CD4-positive, CD25-positive, alpha-beta regulatory T cell (primary cell): ENCODE measurements around the gene BCL2. TPM values are rescaled to one million over a fixed set of nuclear protein-coding genes. Genes with fewer than 3 reads are reported as not detected.

Experiments
- ATAC-seq, 2 donors: fragments of 150-1000 bp; cut with Tn5 transposase; one replicate each; pipeline ENCODE4 v1.10.0; 2021; ENCODE audit warnings: low read depth in 2 of 2, moderate number of reproducible peaks in 2 of 2, moderate library complexity in 1 of 2
- DNase-seq, 3 donors: peaks; one replicate each; pipeline versions ENCODE4 v3.0.0 to v3.0.0-alpha.2; 2012 to 2022; ENCODE audit warnings: mixed read lengths in 1 of 3
- H3K27ac ChIP-seq: one replicate; pipeline ENCODE4 v1.7.0; 2013; ENCODE audit warnings: mild to moderate bottlenecking, low read length; ENCODE audit not compliant: insufficient read depth, poor library complexity, severe bottlenecking
- H3K27me3 ChIP-seq: one replicate; pipeline ENCODE4 v1.7.0; 2013; ENCODE audit warnings: low read length; ENCODE audit not compliant: control insufficient read depth, insufficient read depth
- H3K36me3 ChIP-seq: one replicate; pipeline ENCODE4 v1.7.0; 2013; ENCODE audit warnings: mild to moderate bottlenecking, low read length, moderate library complexity; ENCODE audit not compliant: control insufficient read depth, insufficient read depth
- H3K4me1 ChIP-seq: 2 replicates; pipeline ENCODE4 v1.7.0; 2013; ENCODE audit warnings: mild to moderate bottlenecking, low read length; ENCODE audit not compliant: insufficient read depth, control insufficient read depth, poor library complexity, severe bottlenecking
- H3K4me3 ChIP-seq: one replicate; pipeline ENCODE4 v1.7.0; 2013; ENCODE audit warnings: low read depth, mild to moderate bottlenecking, low read length, moderate library complexity
- H3K9me3 ChIP-seq, 2 experiments: 1 replicate in 1 of 2; 2 replicates in 1 of 2; pipeline ENCODE4 v1.7.0; 2013; ENCODE audit warnings: low read length in 2 of 2, mild to moderate bottlenecking in 1 of 2, moderate library complexity in 1 of 2; ENCODE audit not compliant: control insufficient read depth in 2 of 2
- H3K27ac Mint-ChIP-seq, 3 donors: one replicate each; pipeline ENCODE4 v1.8.0; 2020 to 2022; ENCODE audit warnings: mild to moderate bottlenecking in 3 of 3, mixed read lengths in 3 of 3, moderate library complexity in 2 of 3
- H3K27me3 Mint-ChIP-seq: one replicate; pipeline ENCODE4 v1.8.0; 2022; ENCODE audit warnings: mild to moderate bottlenecking, mixed read lengths
- H3K36me3 Mint-ChIP-seq: one replicate; pipeline ENCODE4 v1.8.0; 2020; ENCODE audit warnings: mixed read lengths
- H3K4me1 Mint-ChIP-seq, 4 donors: one replicate each; pipeline ENCODE4 v1.8.0; 2020 to 2022; ENCODE audit warnings: mixed read lengths in 4 of 4, mild to moderate bottlenecking in 1 of 4
- H3K4me3 Mint-ChIP-seq, 4 donors: one replicate each; pipeline ENCODE4 v1.8.0; 2020 to 2022; ENCODE audit warnings: mild to moderate bottlenecking in 4 of 4, mixed read lengths in 4 of 4, moderate library complexity in 3 of 4
- H3K9me3 Mint-ChIP-seq, 7 donors: one replicate each; pipeline ENCODE4 v1.8.0; 2020 to 2022; ENCODE audit warnings: mixed read lengths in 7 of 7, mild to moderate bottlenecking in 3 of 7, moderate library complexity in 2 of 7
- polyA plus RNA-seq, 4 donors: library from polyadenylated mRNA; unstranded; fragments of 300-500 nt; fragmentation: Illumina TruSeq; gene quantifications; one replicate each; pipeline ENCODE4 v1.2.3, GENCODE V29; 2021
- total RNA-seq: library from RNA; stranded (reverse); gene quantifications from one replicate; pipeline ENCODE4 v1.2.3, GENCODE V29; 2022

Gene BCL2
- total and polyA plus RNA-seq, 5 donors from 2014 or later: 19.1 to 125 (median 31.1) TPM

DNA sequence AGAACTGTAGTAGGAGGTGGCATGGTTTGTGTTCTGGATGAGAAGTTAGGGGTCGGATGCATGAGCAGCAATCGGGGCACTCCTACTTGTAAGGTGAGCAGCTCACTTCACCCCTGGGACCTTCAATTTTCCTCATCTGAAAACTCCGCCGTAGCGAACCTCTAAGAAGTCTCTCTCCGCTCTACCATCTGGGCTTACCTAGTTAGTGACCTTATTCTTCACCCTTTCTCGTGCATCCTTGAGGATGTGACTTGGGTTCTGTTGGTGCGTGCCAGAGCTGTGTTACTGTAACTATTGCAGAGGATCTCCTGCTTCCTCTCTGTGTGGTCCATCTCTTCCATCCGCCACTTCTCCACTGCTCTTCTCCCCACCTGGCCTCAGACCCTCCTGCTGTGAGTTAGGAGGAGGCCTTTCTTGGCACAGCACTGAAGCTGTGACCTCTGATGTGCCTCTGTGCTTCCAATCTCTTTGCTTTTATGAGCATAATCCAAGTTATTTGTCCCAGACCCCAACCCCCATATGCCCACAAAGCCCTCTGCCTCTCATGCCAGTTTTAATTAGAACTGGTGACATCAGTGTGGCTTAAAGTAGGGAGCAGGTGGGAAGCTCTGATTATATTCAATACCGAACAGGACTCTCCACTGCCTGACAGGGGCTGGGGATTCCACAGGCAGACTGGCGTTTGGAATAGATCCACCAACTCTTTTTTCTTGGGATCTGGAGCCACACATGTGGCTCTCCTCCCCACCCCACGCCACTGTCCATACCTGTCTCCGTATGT is 178.4 kb downstream of the BCL2 start:
- H3K36me3 Mint-ChIP-seq: peaks cover 36% of the 10 kb centered on the region
- Histone ChIP-seq H3K4me1 (peaks cover 24% of the 10 kb centered on the region), H3K27me3 (no peaks in the 10 kb centered on the region), H3K9me3 (no peaks in the 10 kb centered on the region), H3K27ac (no peak overlapping the region), H3K36me3 (peaks cover 29% of the 10 kb centered on the region), H3K4me3 (no peak overlapping the region)
- DNase-seq: no peak
- H3K9me3 Mint-ChIP-seq: no peaks in the 10 kb centered on the region
- no peaks in the 10 kb centered on the region for H3K27me3 Mint-ChIP-seq
- no peak for ATAC-seq
- peaks cover 40 to 92% (median 68%) of the 10 kb centered on the region in 4 donors for H3K4me1 Mint-ChIP-seq
- H3K4me3 Mint-ChIP-seq: peak overlapping the region in 1 of 4 donors; percentile 36
- peak overlapping the region; percentile 53 to 82 (median 68) for H3K27ac Mint-ChIP-seq

DNA sequence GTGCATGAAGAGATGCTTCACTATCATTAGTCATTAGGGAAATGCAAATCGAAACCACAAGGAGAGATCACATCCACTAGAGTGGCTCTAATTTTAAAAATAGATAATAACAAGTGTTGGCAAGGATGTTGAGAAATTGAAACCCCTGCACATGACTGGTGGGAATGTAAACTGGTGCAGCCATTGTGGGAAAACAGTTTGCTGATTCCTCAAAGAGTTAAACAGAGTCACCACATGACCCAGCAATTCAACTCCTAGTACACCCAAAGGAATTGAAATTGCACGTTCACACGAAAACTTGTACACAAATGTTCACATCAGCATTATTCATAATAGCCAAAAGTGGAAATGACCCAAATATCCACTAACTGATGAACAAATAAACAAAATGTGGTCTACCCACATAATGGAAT is 179.5 kb downstream of the BCL2 start:
- Mint-ChIP-seq H3K4me1 (peaks cover 49 to 94% (median 74%) of the 10 kb centered on the region in 4 donors), H3K27ac (peak overlapping the region in 1 of 3 donors; percentile 81), H3K36me3 (peaks cover 38% of the 10 kb centered on the region), H3K4me3 (peak overlapping the region in 1 of 4 donors; percentile 2), H3K27me3 (no peaks in the 10 kb centered on the region), H3K9me3 (no peaks in the 10 kb centered on the region)
- Histone ChIP-seq H3K27me3 (no peaks in the 10 kb centered on the region), H3K27ac (no peak overlapping the region), H3K36me3 (peaks cover 29% of the 10 kb centered on the region), H3K4me1 (peaks cover 24% of the 10 kb centered on the region), H3K9me3 (no peaks in the 10 kb centered on the region), H3K4me3 (no peak overlapping the region)
- DNase-seq: no peak
- ATAC-seq: no peak

DNA sequence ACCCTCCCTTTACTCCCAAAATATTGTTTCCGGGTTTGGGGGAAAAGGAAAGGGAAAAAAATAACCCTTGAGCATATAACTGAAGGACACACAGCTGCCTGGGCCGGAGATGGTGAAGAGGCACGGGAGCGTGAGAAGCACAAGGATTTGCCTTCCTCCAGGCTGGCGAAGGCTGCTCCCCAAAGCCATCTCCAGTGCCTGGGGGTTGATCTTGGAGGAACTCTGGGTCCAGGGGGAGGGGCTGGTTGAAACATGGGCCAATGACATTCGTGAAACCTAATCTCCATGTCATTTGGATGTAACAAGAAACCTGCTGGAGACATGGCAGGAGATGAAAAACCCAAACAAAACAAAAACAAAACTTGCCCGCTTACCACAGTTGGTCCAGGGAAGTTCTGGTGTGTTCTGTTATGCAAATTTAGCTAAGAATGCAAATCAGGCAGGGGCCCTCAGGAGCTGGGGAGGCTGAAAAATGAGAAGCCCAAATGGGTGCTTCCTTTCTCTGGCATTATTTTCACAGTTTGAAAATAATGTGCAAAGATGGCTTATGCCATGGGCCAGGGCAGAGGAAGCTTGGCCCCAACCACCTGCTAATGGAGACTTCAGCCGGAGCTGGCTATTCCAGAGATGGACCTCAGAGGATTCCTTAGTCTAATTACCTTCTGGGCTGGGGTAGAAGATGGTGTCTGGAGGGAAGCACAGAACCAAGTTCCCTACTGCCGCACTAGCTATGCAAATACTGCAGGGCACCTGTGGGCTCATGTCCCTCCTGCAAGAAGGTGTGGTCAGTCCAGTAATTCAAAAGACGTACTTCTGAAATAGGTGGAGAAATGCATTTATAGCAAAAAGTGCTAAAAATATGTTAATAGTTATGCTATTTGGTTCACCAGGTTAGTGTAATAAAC is 180.9 kb downstream of the BCL2 start:
- peaks cover 24% of the 10 kb centered on the region for H3K4me1 ChIP-seq
- H3K9me3 Mint-ChIP-seq: no peaks in the 10 kb centered on the region
- H3K36me3 Mint-ChIP-seq: peaks cover 32% of the 10 kb centered on the region
- ATAC-seq (peak in 1 of 2 donors; percentile 4), DNase-seq (no peak)
- peak overlapping the region; percentile 82 for H3K4me3 ChIP-seq
- H3K27me3 ChIP-seq: no peaks in the 10 kb centered on the region
- H3K36me3 ChIP-seq: peaks cover 24% of the 10 kb centered on the region
- H3K27ac Mint-ChIP-seq: peak overlapping the region; percentile 86 to 95 (median 89)
- H3K4me3 Mint-ChIP-seq: peak overlapping the region; percentile 66 to 87 (median 85)
- H3K27me3 Mint-ChIP-seq: no peaks in the 10 kb centered on the region
- H3K27ac ChIP-seq: peak overlapping the region; percentile 61
- H3K9me3 ChIP-seq: no peaks in the 10 kb centered on the region
- H3K4me1 Mint-ChIP-seq: peaks cover 49 to 94% (median 70%) of the 10 kb centered on the region in 4 donors

DNA sequence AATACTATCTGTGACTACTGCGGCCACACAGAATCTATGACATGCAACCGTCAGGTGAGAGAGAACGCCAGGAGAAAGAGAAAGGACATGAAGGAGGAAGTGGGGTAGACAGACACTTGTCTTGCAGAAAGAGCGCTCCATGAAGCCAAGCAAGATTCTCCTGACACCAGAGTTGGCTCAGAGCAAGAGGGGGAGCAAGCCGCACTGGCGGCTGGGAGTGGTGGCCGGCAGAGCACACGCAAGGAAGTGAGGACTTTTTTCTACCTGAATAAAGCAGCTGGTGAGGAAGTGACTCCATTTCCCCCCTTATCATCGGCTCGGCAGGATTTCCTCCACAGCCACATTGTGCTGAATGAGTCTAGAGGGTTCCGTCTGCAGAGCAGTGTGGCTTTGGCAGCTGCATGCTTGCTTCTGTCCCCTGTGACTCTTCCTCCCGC is 181.6 kb downstream of the BCL2 start:
- no peaks in the 10 kb centered on the region for H3K9me3 Mint-ChIP-seq
- peaks cover 31% of the 10 kb centered on the region for H3K36me3 Mint-ChIP-seq
- H3K27me3 Mint-ChIP-seq: no peaks in the 10 kb centered on the region
- Histone ChIP-seq H3K4me1 (peaks cover 24% of the 10 kb centered on the region), H3K27ac (peak overlapping the region; percentile 61), H3K9me3 (no peaks in the 10 kb centered on the region), H3K4me3 (peak overlapping the region; percentile 82), H3K36me3 (peaks cover 18% of the 10 kb centered on the region), H3K27me3 (no peaks in the 10 kb centered on the region)
- peak; percentile 83 to 87 for ATAC-seq
- H3K4me1 Mint-ChIP-seq: peaks cover 46 to 94% (median 65%) of the 10 kb centered on the region in 4 donors
- H3K4me3 Mint-ChIP-seq: peak overlapping the region; percentile 66 to 87 (median 85)
- peak; percentile 35 to 82 (median 64) for DNase-seq
- H3K27ac Mint-ChIP-seq: peak overlapping the region; percentile 86 to 95 (median 89)

DNA sequence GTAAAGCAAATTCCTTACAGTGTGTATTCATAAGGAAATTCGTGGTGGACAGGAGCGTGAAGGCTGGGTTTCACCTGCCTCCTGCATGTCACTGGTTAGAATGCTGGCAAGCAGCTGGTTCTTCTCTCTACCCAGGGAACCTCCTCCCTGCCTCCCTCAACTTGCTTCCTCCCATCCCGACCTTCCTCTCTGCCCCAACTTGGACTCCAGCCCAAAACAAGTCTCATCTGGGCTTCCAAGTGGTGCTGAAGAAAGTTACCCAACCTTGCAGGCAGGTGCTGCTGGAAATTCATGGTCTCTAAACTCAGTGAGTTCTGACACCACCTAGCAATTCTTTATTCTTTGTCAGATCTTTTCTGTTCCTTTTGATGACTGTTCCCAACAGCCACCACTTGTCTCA is 184.5 kb downstream of the BCL2 start:
- H3K4me1 Mint-ChIP-seq: peaks cover 48 to 89% (median 61%) of the 10 kb centered on the region in 4 donors
- DNase-seq: no peak
- H3K27ac ChIP-seq: no peak overlapping the region
- H3K9me3 ChIP-seq: no peaks in the 10 kb centered on the region
- no peaks in the 10 kb centered on the region for H3K27me3 Mint-ChIP-seq
- no peak for ATAC-seq
- peak overlapping the region; percentile 86 to 93 (median 89) for H3K27ac Mint-ChIP-seq
- peaks cover 45% of the 10 kb centered on the region for H3K4me1 ChIP-seq
- no peak overlapping the region for H3K4me3 ChIP-seq
- H3K36me3 Mint-ChIP-seq: peaks cover 9% of the 10 kb centered on the region
- peaks cover 3% of the 10 kb centered on the region for H3K36me3 ChIP-seq
- no peak overlapping the region for H3K4me3 Mint-ChIP-seq
- H3K27me3 ChIP-seq: no peaks in the 10 kb centered on the region
- no peaks in the 10 kb centered on the region for H3K9me3 Mint-ChIP-seq

DNA sequence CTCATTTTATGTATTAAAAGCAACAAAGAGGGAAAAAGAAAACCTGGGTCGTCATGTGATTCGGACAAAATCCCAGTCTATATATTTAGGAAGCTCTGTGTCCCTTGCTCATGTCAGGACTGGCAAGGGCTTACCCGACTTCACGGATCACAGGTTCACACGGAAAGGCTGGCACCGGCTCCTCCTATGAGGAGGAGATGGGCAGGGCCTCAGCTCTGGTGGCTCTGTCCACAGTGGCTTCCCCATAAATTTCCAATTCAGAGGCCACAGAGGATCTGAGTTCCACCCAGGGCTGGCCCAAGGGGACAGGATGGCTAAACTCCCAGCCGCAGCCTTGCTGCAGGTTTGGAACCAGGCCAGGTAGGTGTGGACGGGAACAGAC is 186.8 kb downstream of the BCL2 start:
- H3K27me3 Mint-ChIP-seq: no peaks in the 10 kb centered on the region

DNA sequence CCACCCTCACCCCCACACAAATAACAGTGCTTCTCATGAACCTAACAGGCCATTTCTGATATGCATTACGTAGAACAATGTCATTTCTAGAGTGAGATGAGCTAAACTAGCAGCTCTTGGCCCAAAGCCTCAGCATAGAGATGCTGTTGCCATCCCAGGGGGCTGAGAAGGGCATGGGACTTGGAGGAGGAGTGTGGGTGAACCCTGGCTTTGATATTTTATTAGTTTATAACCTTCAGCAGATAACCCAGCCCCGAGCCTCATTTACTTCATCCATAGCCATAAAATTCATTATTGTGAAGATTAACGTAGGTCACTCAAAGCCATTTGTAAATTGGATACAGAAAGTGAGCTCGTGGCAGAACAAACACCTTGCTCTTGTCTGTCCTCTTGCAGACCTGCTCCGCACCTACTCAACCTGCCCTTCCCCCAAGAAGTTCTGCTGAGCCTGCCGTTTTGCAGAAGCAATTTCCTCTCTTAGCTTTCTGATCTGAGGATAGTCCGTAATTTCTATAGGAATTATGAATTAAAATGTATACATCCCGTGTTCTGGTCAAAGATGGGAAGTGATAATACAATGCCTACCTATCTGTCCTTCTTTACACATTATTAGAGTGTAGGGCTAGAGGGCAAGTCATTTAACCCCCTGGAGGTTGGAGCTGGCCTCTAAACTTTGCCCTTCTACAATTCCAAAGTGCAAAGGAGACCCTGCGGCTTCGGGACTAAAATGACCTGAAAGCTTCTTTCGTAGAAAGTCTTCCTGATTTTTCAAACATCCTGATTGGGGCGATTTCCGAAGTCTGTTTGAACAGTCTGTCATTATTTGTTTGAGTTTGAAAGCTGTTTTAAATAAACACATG is 187.4 kb downstream of the BCL2 start:
- peak overlapping the region; percentile 88 to 93 (median 89) for H3K27ac Mint-ChIP-seq
- DNase-seq (peak in 1 of 3 donors; percentile 40), ATAC-seq (peak in 1 of 2 donors; percentile 18)
- H3K36me3 Mint-ChIP-seq: peaks cover 21% of the 10 kb centered on the region
- no peaks in the 10 kb centered on the region for H3K9me3 Mint-ChIP-seq
- peak overlapping the region in 3 of 4 donors; percentile 37 to 66 (median 37) for H3K4me3 Mint-ChIP-seq
- H3K36me3 ChIP-seq: peaks cover 17% of the 10 kb centered on the region
- H3K27me3 ChIP-seq: no peaks in the 10 kb centered on the region
- peak overlapping the region; percentile 61 for H3K27ac ChIP-seq
- peaks cover 30 to 69% (median 43%) of the 10 kb centered on the region in 4 donors for H3K4me1 Mint-ChIP-seq
- H3K27me3 Mint-ChIP-seq: no peaks in the 10 kb centered on the region
- H3K9me3 ChIP-seq: no peaks in the 10 kb centered on the region
- H3K4me1 ChIP-seq: peaks cover 22% of the 10 kb centered on the region
- peak overlapping the region; percentile 51 for H3K4me3 ChIP-seq

More for the DNA sequence above, 186.8 kb downstream of the BCL2 start:
- ATAC-seq (no peak), DNase-seq (no peak)
- no peak overlapping the region for H3K4me3 ChIP-seq
- H3K36me3 ChIP-seq: peaks cover 11% of the 10 kb centered on the region
- no peaks in the 10 kb centered on the region for H3K9me3 ChIP-seq
- Mint-ChIP-seq H3K9me3 (no peaks in the 10 kb centered on the region), H3K36me3 (peaks cover 16% of the 10 kb centered on the region), H3K4me1 (peaks cover 33 to 74% (median 47%) of the 10 kb centered on the region in 4 donors), H3K27ac (peak overlapping the region; percentile 88 to 93 (median 89)), H3K4me3 (peak overlapping the region in 2 of 4 donors; percentile 27 to 37)
- H3K27me3 ChIP-seq: no peaks in the 10 kb centered on the region
- peaks cover 26% of the 10 kb centered on the region for H3K4me1 ChIP-seq
- H3K27ac ChIP-seq: no peak overlapping the region
